ENCODE results near the gene WDR55. TPM values are rescaled to one million over a fixed set of nuclear protein-coding genes. Genes with fewer than 3 reads are reported as not detected.

Gene WDR55
- total RNA-seq, 1 experiment from 2014 or later = 49.2 TPM

DNA sequence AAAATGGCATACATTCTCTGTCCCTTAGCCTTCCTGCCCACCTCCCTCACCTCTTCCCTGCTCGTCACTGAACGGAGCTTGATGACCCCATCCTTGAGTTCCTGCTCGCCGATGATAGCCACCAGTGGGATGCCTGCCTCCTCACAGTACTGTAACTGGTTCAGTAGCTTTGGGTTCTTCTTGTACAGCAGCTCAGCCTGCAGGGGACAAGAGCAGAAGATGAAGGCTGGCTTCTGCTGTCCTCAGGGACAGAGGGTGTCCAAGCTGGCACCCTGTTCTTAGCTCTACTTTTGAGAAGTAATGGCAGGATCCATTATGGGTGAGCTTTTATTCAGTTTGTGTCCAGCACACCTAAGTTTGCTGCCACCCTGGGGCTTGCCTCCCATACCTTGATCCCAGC lies 9.9 kb downstream of the WDR55 start:
- CTCF ChIA-PET = no interaction called here
- ATAC-seq = no peak
- in situ Hi-C loops (cut with HindIII; ENCODE audit: low pct_unique_long_range_greater_than_20kb, low sequenced_read_pairs) (no loop called here), intact Hi-C loops (cut with micrococcal nuclease; ENCODE audit: unreplicated experiment) (no loop called here)
- no peak overlapping the region for H3K27ac ChIP-seq (ENCODE audit: low read length)
- POLR2A ChIA-PET = interaction anchor here (0.9 kb wide), 1 partner anchor 16 kb away, joined by 3 read pairs; no protein-coding TSS in a partner anchor
- no peaks in the 10 kb centered on the region for H3K9me3 ChIP-seq (ENCODE audit: control insufficient read depth, insufficient read depth, low read depth, low read length)
- no peaks in the 10 kb centered on the region for H3K4me1 ChIP-seq (ENCODE audit: control insufficient read depth, insufficient read depth, low read length)
- H3K4me3 ChIP-seq (ENCODE audit: low read depth in 2 of 2, low read length in 2 of 2) = no peak overlapping the region
- no peak for TF ChIP-seq TCF7L2 (IDR thresholded peaks at IDR 0.05; ENCODE audit: low read depth, low read length)
- no peak for TF ChIP-seq SIN3A (IDR thresholded peaks at IDR 0.05; ENCODE audit: borderline replicate concordance, insufficient read depth, low read depth, low read length)
- TF ChIP-seq, protein P1, sequence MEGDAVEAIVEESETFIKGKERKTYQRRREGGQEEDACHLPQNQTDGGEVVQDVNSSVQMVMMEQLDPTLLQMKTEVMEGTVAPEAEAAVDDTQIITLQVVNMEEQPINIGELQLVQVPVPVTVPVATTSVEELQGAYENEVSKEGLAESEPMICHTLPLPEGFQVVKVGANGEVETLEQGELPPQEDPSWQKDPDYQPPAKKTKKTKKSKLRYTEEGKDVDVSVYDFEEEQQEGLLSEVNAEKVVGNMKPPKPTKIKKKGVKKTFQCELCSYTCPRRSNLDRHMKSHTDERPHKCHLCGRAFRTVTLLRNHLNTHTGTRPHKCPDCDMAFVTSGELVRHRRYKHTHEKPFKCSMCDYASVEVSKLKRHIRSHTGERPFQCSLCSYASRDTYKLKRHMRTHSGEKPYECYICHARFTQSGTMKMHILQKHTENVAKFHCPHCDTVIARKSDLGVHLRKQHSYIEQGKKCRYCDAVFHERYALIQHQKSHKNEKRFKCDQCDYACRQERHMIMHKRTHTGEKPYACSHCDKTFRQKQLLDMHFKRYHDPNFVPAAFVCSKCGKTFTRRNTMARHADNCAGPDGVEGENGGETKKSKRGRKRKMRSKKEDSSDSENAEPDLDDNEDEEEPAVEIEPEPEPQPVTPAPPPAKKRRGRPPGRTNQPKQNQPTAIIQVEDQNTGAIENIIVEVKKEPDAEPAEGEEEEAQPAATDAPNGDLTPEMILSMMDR (IDR thresholded peaks at IDR 0.05) = no peak
- TF ChIP-seq, protein P2, sequence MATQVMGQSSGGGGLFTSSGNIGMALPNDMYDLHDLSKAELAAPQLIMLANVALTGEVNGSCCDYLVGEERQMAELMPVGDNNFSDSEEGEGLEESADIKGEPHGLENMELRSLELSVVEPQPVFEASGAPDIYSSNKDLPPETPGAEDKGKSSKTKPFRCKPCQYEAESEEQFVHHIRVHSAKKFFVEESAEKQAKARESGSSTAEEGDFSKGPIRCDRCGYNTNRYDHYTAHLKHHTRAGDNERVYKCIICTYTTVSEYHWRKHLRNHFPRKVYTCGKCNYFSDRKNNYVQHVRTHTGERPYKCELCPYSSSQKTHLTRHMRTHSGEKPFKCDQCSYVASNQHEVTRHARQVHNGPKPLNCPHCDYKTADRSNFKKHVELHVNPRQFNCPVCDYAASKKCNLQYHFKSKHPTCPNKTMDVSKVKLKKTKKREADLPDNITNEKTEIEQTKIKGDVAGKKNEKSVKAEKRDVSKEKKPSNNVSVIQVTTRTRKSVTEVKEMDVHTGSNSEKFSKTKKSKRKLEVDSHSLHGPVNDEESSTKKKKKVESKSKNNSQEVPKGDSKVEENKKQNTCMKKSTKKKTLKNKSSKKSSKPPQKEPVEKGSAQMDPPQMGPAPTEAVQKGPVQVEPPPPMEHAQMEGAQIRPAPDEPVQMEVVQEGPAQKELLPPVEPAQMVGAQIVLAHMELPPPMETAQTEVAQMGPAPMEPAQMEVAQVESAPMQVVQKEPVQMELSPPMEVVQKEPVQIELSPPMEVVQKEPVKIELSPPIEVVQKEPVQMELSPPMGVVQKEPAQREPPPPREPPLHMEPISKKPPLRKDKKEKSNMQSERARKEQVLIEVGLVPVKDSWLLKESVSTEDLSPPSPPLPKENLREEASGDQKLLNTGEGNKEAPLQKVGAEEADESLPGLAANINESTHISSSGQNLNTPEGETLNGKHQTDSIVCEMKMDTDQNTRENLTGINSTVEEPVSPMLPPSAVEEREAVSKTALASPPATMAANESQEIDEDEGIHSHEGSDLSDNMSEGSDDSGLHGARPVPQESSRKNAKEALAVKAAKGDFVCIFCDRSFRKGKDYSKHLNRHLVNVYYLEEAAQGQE (IDR thresholded peaks at IDR 0.05; ENCODE audit: insufficient read depth in 1 of 2, low read depth in 2 of 2, low read length in 1 of 2) = no peak
- no peak for TF ChIP-seq POLR2AphosphoS5 (IDR thresholded peaks at IDR 0.05; ENCODE audit: low read depth, low read length)
- H3K36me3 ChIP-seq (ENCODE audit: control insufficient read depth, insufficient read depth, low read length) = peaks cover 14% of the 10 kb centered on the region
- no peak for DNase-seq (ENCODE audit: low read depth, low spot score)
- BruUV-seq (replicated peaks) = no TSS peak
- no peaks in the 10 kb centered on the region for H3K27me3 ChIP-seq (ENCODE audit: control insufficient read depth, insufficient read depth, low read length)

- no peak for ATAC-seq
- H3K9me3 ChIP-seq (ENCODE audit: control insufficient read depth, insufficient read depth, low read depth, low read length) = no peaks in the 10 kb centered on the region
- DNase-seq (ENCODE audit: low read depth, low spot score) = no peak
- TF ChIP-seq POLR2AphosphoS5 (IDR thresholded peaks at IDR 0.05; ENCODE audit: low read depth, low read length) (no peak), SIN3A (IDR thresholded peaks at IDR 0.05; ENCODE audit: borderline replicate concordance, insufficient read depth, low read depth, low read length) (no peak), TCF7L2 (IDR thresholded peaks at IDR 0.05; ENCODE audit: low read depth, low read length) (no peak)
- TF ChIP-seq, protein P2 (IDR thresholded peaks at IDR 0.05; ENCODE audit: insufficient read depth in 1 of 2, low read depth in 2 of 2, low read length in 1 of 2) = no peak
- TF ChIP-seq, protein P1 (IDR thresholded peaks at IDR 0.05) = no peak
- CTCF ChIA-PET = no interaction called here
- in situ Hi-C loops (cut with HindIII; ENCODE audit: low pct_unique_long_range_greater_than_20kb, low sequenced_read_pairs) = no loop called here
- H3K4me1 ChIP-seq (ENCODE audit: control insufficient read depth, insufficient read depth, low read length) = no peaks in the 10 kb centered on the region
- intact Hi-C loops (cut with micrococcal nuclease; ENCODE audit: unreplicated experiment) = no loop called here
- no peak overlapping the region for H3K27ac ChIP-seq (ENCODE audit: low read length)
- no peak overlapping the region for H3K4me3 ChIP-seq (ENCODE audit: low read depth in 2 of 2, low read length in 2 of 2)
- POLR2A ChIA-PET = no interaction called here
- BruUV-seq (replicated peaks) = no TSS peak
- H3K27me3 ChIP-seq (ENCODE audit: control insufficient read depth, insufficient read depth, low read length) = no peaks in the 10 kb centered on the region
- peaks cover 20% of the 10 kb centered on the region for H3K36me3 ChIP-seq (ENCODE audit: control insufficient read depth, insufficient read depth, low read length)
Measured at GRCh38 chr5:140677947-140678346, 13.2 kb downstream of the WDR55 start.

Data from Panc1 (cell line).